AG04450 (cell line): Measurements from ENCODE around the gene ROCK1. TPM values are rescaled to one million over a fixed set of nuclear protein-coding genes. Genes with fewer than 3 reads are reported as not detected.

Experiments
- CTCF ChIA-PET: fragments of 300-600, 350-600 bp; formaldehyde crosslinking; extraction: SDS; loops from one replicate; lab custom pipeline; 2022; ENCODE audit warnings: antibody characterized with exemption, inconsistent platforms; lab: Charles Lee
- POLR2A ChIA-PET: fragments of 350-600 bp; formaldehyde crosslinking; extraction: SDS; loops from one replicate; lab custom pipeline; 2021; ENCODE audit warnings: antibody characterized with exemption, inconsistent platforms; lab: Yijun Ruan, JAX
- DNase-seq: peaks from one replicate; pipeline ENCODE4 v3.0.0-alpha.2; 2011; ENCODE audit warnings: low read depth, low spot score
- H3K27ac ChIP-seq: one replicate; pipeline ENCODE4 v1.5.1; 2012; ENCODE audit warnings: low read depth, low read length, control low read depth
- H3K27me3 ChIP-seq: one replicate; pipeline ENCODE4 v1.6.0; 2012; ENCODE audit warnings: low read length; ENCODE audit not compliant: control insufficient read depth, insufficient read depth
- H3K4me3 ChIP-seq: 2 replicates; pipeline ENCODE4 v1.5.1; 2011; ENCODE audit warnings: mild to moderate bottlenecking, low read depth, low read length, control low read depth
- H3K9me3 ChIP-seq: 2 replicates; pipeline ENCODE4 v1.5.1; 2012; ENCODE audit warnings: low read length; ENCODE audit not compliant: control insufficient read depth, insufficient read depth
- CTCF ChIP-seq: IDR thresholded peaks from 2 replicates; pipeline ENCODE4 v1.5.1; 2011; ENCODE audit warnings: low read depth, low read length, control low read depth, inconsistent platforms
- polyA plus RNA-seq: library from polyadenylated mRNA; depleted of rRNA; stranded (reverse); fragments of >200 nt; gene quantifications from 2 replicates; pipeline ENCODE4 v1.2.3, GENCODE V29; 2011

ROCK1 gene
- polyA plus RNA-seq, 1 experiment: 37.2 TPM

GRCh38 chr18:21063011-21063410 lies 48.6 kb downstream of the ROCK1 start:
- H3K4me3 ChIP-seq: no peak overlapping the region
- TF ChIP-seq CTCF: no peak
- no peak for DNase-seq
- ChIA-PET POLR2A (no interaction called here), CTCF (no interaction called here)
- no peak overlapping the region for H3K27ac ChIP-seq
- H3K27me3 ChIP-seq: no peaks in the 10 kb centered on the region
- H3K9me3 ChIP-seq: no peaks in the 10 kb centered on the region

- no peaks in the 10 kb centered on the region for H3K9me3 ChIP-seq
- TF ChIP-seq CTCF: no peak
- no peaks in the 10 kb centered on the region for H3K27me3 ChIP-seq
- ChIA-PET CTCF (no interaction called here), POLR2A (no interaction called here)
- DNase-seq: no peak
- no peak overlapping the region for H3K4me3 ChIP-seq
- H3K27ac ChIP-seq: no peak overlapping the region
Measured at GRCh38 chr18:21057112-21057511, 54.5 kb downstream of the ROCK1 start.

- CTCF ChIA-PET: no interaction called here
- H3K27me3 ChIP-seq: no peaks in the 10 kb centered on the region
- no peak overlapping the region for H3K27ac ChIP-seq
- no peak for TF ChIP-seq CTCF
- no peaks in the 10 kb centered on the region for H3K9me3 ChIP-seq
- H3K4me3 ChIP-seq: no peak overlapping the region
- no peak for DNase-seq
- POLR2A ChIA-PET: no interaction called here
Measured at GRCh38 chr18:21056545-21056944, 55.1 kb downstream of the ROCK1 start.

GRCh38 chr18:21054252-21054821 lies 57.3 kb downstream of the ROCK1 start:
- CTCF ChIA-PET: interaction anchor here (1.2 to 1.8 kb wide), 3 partner anchors 20 to 125 kb away, joined by 3 to 5 read pairs (median 3); no protein-coding TSS in a partner anchor
- DNase-seq: no peak

More at GRCh38 chr18:21054252-21054821, 57.3 kb downstream of the ROCK1 start:
- TF ChIP-seq CTCF: no peak
- H3K27ac ChIP-seq: no peak overlapping the region
- POLR2A ChIA-PET: no interaction called here
- no peak overlapping the region for H3K4me3 ChIP-seq
- H3K9me3 ChIP-seq: no peaks in the 10 kb centered on the region
- no peaks in the 10 kb centered on the region for H3K27me3 ChIP-seq
